Liver (tissue), 9 donors: ENCODE results near the gene NISCH. TPM values are rescaled to one million over a fixed set of nuclear protein-coding genes. Genes with fewer than 3 reads are reported as not detected.

Experiments used
- DNase-seq: peaks from one replicate; pipeline ENCODE4 v3.0.0-alpha.2; 2017; ENCODE audit warnings: low spot score
- H3K27ac ChIP-seq, 2 donors: one replicate each; pipeline ENCODE4 v1.7.0; 2013; ENCODE audit warnings: inconsistent platforms in 2 of 2, low read length in 2 of 2, control low read depth in 1 of 2, low read depth in 1 of 2, mild to moderate bottlenecking in 1 of 2
- H3K27me3 ChIP-seq, 4 donors: one replicate each; pipeline versions ENCODE4 v1.6.1 to v1.7.0; 2013; ENCODE audit warnings: low read length in 3 of 4, inconsistent platforms in 1 of 4, mild to moderate bottlenecking in 1 of 4, moderate library complexity in 1 of 4; ENCODE audit not compliant: control insufficient read depth in 4 of 4, insufficient read depth in 4 of 4
- H3K36me3 ChIP-seq, 4 donors: one replicate each; pipeline versions ENCODE4 v1.6.1 to v1.7.0; 2013; ENCODE audit warnings: low read length in 3 of 4, mild to moderate bottlenecking in 3 of 4, low read depth in 1 of 4, moderate library complexity in 1 of 4; ENCODE audit not compliant: control insufficient read depth in 4 of 4, insufficient read depth in 3 of 4
- H3K4me1 ChIP-seq, 4 donors: one replicate each; pipeline versions ENCODE4 v1.6.1 to v1.7.0; 2013; ENCODE audit warnings: low read length in 3 of 4, mild to moderate bottlenecking in 3 of 4, moderate library complexity in 1 of 4; ENCODE audit not compliant: control insufficient read depth in 4 of 4, insufficient read depth in 4 of 4
- H3K4me3 ChIP-seq, 3 donors: one replicate each; pipeline versions ENCODE4 v1.6.1 to v1.7.0; 2013; ENCODE audit warnings: low read length in 3 of 3, control low read depth in 1 of 3, low read depth in 1 of 3, mild to moderate bottlenecking in 1 of 3
- H3K9ac ChIP-seq, 2 donors: one replicate each; pipeline ENCODE4 v1.7.0; 2013; ENCODE audit warnings: low read length in 2 of 2, mild to moderate bottlenecking in 2 of 2, moderate library complexity in 2 of 2, control low read depth in 1 of 2, low read depth in 1 of 2
- H3K9me3 ChIP-seq, 4 donors: one replicate each; pipeline versions ENCODE4 v1.6.1 to v1.7.0; 2013; ENCODE audit warnings: low read length in 3 of 4; ENCODE audit not compliant: control insufficient read depth in 4 of 4
- ATF3 ChIP-seq: IDR thresholded peaks from 2 replicates; pipeline ENCODE4 v1.6.1; 2016; ENCODE audit warnings: antibody characterized with exemption
- CTCF ChIP-seq: fragments of 150-350 bp; IDR thresholded peaks from 2 replicates; pipeline ENCODE4 v1.5.1; 2017; ENCODE audit warnings: improper control_type of control experiment, low read depth, low read length; ENCODE audit not compliant: missing input control
- EGR1 ChIP-seq, 2 donors: IDR thresholded peaks; 2 replicates each; pipeline ENCODE4 v1.6.1; 2016 to 2018; ENCODE audit warnings: antibody characterized with exemption in 2 of 2, low read depth in 2 of 2
- FOXA1 ChIP-seq: IDR thresholded peaks from 2 replicates; pipeline ENCODE4 v1.6.1; 2016; ENCODE audit warnings: antibody characterized with exemption
- FOXA2 ChIP-seq: IDR thresholded peaks from 2 replicates; pipeline ENCODE4 v1.6.1; 2016; ENCODE audit warnings: antibody characterized with exemption
- GABPA ChIP-seq, 2 donors: IDR thresholded peaks in 1 of 2; conservative IDR thresholded peaks in 1 of 2; 2 replicates each; pipeline ENCODE4 v1.6.1; 2016; ENCODE audit warnings: antibody characterized with exemption in 2 of 2, mild to moderate bottlenecking in 1 of 2, moderate library complexity in 1 of 2
- HNF4A ChIP-seq, 2 donors: conservative IDR thresholded peaks; 2 replicates each; pipeline ENCODE4 v1.6.1; 2016; ENCODE audit warnings: antibody characterized with exemption in 2 of 2, mild to moderate bottlenecking in 2 of 2
- HNF4G ChIP-seq: IDR thresholded peaks from 2 replicates; pipeline ENCODE4 v1.6.1; 2016; ENCODE audit warnings: antibody characterized with exemption
- JUND ChIP-seq, 2 donors: IDR thresholded peaks; 2 replicates each; pipeline ENCODE4 v1.6.1; 2016; ENCODE audit warnings: antibody characterized with exemption in 2 of 2
- MAX ChIP-seq: IDR thresholded peaks from 2 replicates; pipeline ENCODE4 v1.6.1; 2016; ENCODE audit warnings: antibody characterized with exemption
- NR2F2 ChIP-seq: IDR thresholded peaks from 2 replicates; pipeline ENCODE4 v1.6.1; 2016; ENCODE audit warnings: antibody characterized with exemption
- RAD21 ChIP-seq, 2 donors: IDR thresholded peaks; 2 replicates each; pipeline ENCODE4 v1.6.1; 2016; ENCODE audit warnings: antibody characterized with exemption in 2 of 2, mild to moderate bottlenecking in 2 of 2
- REST ChIP-seq: IDR thresholded peaks from 2 replicates; pipeline ENCODE4 v1.6.1; 2016; ENCODE audit warnings: antibody characterized with exemption, mild to moderate bottlenecking
- RXRA ChIP-seq, 2 donors: IDR thresholded peaks; 2 replicates each; pipeline ENCODE4 v1.6.1; 2017 to 2018; ENCODE audit warnings: antibody characterized with exemption in 2 of 2, mild to moderate bottlenecking in 1 of 2
- SP1 ChIP-seq: IDR thresholded peaks from 2 replicates; pipeline ENCODE4 v1.6.1; 2018; ENCODE audit warnings: antibody characterized with exemption, mild to moderate bottlenecking
- TAF1 ChIP-seq: conservative IDR thresholded peaks from 2 replicates; pipeline ENCODE4 v1.6.1; 2016; ENCODE audit warnings: antibody characterized with exemption, mild to moderate bottlenecking
- YY1 ChIP-seq: IDR thresholded peaks from 2 replicates; pipeline ENCODE4 v1.6.1; 2016; ENCODE audit warnings: antibody characterized with exemption, mild to moderate bottlenecking
- ZBTB33 ChIP-seq: IDR thresholded peaks from 2 replicates; pipeline ENCODE4 v1.6.1; 2016; ENCODE audit warnings: antibody characterized with exemption
- WGBS: extraction: QIAGEN DNeasy Blood & Tissue Kit; methylation state at CpG from one replicate; pipeline ENCODE4 v1.1.7; 2013; 5-methylcytosine and 5-hydroxymethylcytosine counted together
- polyA plus RNA-seq, 2 donors: library from polyadenylated mRNA; stranded (reverse) in 1 of 2; unstranded in 1 of 2; fragments of 200-250 nt in 1 of 2; fragments of >200 nt in 1 of 2; fragmentation: Nextera tagmentation in 1 of 2; extraction: Ambion mirVana in 1 of 2; gene quantifications; one replicate each; pipeline versions ENCODE4 v1.2.1 to v1.2.3, GENCODE V29; 2013 to 2015
- total RNA-seq, 2 donors: library from RNA; depleted of rRNA; stranded (reverse); fragments of >200 nt; gene quantifications; one replicate each; pipeline ENCODE4 v1.2.3, GENCODE V29; 2014
- donor health status: healthy.
- donor health status: healthy.
- donor health status: healthy.
- donor health status: healthy.
- donor health status: healthy.

The NISCH gene
- total and polyA plus RNA-seq, 4 donors: 10.8 to 39.8 (median 17.6) TPM

- DNase-seq: peak; percentile 30
- H3K9me3 ChIP-seq: no peaks in the 10 kb centered on the region
- no peaks in the 10 kb centered on the region for H3K27me3 ChIP-seq
- no peaks in the 10 kb centered on the region for H3K36me3 ChIP-seq
- peak overlapping the region in 2 of 3 donors; percentile 15 to 56 for H3K4me3 ChIP-seq
- H3K4me1 ChIP-seq: peaks cover 9 to 37% (median 25%) of the 10 kb centered on the region in 4 donors
- WGBS: 93% methylated on average over 19 of the region's 19 CpGs
- H3K9ac ChIP-seq: no peak overlapping the region
- TF ChIP-seq RAD21 (IDR thresholded peaks at IDR 0.05) (no peak), RXRA (IDR thresholded peaks at IDR 0.05) (no peak), GABPA (IDR thresholded peaks at IDR 0.05 in 1 of 2, conservative IDR thresholded peaks at IDR 0.05 in 1 of 2) (no peak), TAF1 (no peak), CTCF (no peak), ZBTB33 (no peak), SP1 (no peak), ATF3 (no peak), YY1 (no peak), FOXA2 (no peak), HNF4G (no peak), JUND (IDR thresholded peaks at IDR 0.05) (no peak), HNF4A (conservative IDR thresholded peaks at IDR 0.05) (no peak), REST (no peak), EGR1 (IDR thresholded peaks at IDR 0.05; ENCODE audit: low read depth in 2 of 2) (no peak), MAX (no peak), FOXA1 (no peak), NR2F2 (no peak)
- no peak overlapping the region for H3K27ac ChIP-seq
Observed at GRCh38 chr3:52535411-52536111, 80.2 kb downstream of the NISCH start.
